Prostate gland (tissue), 2 donors: ENCODE data around the gene TCF4.

Experiments used
- POLR2A ChIP-seq: fragments of 450-650 bp; IDR thresholded peaks from one replicate; pipeline ENCODE4 v1.6.1; 2016; ENCODE audit warnings: antibody characterized with exemption, mild to moderate bottlenecking
- TF ChIP-seq, protein P1 (sequence below), 4 experiments: fragments of 200-600 bp in 2 of 4; fragments of 450-650 bp in 2 of 4; sonication (generic) in 2 of 4; IDR thresholded peaks; 1 replicate in 3 of 4; 2 replicates in 1 of 4; pipeline ENCODE4 v1.5.1; 2016 to 2019; ENCODE audit warnings: antibody characterized with exemption in 4 of 4, mild to moderate bottlenecking in 2 of 4, moderate library complexity in 2 of 4

DNA sequence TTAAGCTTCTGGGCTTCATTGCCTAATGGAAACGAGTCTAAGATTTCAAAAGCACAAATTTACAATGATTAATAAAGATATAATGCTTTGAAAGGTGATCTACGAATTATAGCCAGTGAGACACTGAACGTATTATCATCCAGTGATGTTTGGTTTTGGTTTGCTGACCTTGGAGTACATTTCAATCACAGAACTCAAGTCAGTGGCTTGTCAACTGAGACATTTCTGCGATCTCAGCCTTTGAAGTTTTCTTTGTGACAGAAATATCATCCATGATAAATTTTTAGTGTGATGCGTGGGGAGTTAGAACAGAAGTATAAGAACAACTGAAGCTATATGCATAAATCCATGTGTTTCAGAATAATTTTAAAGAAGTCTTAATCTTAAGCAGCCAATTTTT is 263.8 kb downstream of the TCF4 start:
- TF ChIP-seq, protein P1, sequence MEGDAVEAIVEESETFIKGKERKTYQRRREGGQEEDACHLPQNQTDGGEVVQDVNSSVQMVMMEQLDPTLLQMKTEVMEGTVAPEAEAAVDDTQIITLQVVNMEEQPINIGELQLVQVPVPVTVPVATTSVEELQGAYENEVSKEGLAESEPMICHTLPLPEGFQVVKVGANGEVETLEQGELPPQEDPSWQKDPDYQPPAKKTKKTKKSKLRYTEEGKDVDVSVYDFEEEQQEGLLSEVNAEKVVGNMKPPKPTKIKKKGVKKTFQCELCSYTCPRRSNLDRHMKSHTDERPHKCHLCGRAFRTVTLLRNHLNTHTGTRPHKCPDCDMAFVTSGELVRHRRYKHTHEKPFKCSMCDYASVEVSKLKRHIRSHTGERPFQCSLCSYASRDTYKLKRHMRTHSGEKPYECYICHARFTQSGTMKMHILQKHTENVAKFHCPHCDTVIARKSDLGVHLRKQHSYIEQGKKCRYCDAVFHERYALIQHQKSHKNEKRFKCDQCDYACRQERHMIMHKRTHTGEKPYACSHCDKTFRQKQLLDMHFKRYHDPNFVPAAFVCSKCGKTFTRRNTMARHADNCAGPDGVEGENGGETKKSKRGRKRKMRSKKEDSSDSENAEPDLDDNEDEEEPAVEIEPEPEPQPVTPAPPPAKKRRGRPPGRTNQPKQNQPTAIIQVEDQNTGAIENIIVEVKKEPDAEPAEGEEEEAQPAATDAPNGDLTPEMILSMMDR (IDR thresholded peaks at IDR 0.05): no peak
- TF ChIP-seq POLR2A: no peak
